Osteocyte (in vitro differentiated cells): ENCODE results near the gene SEMA3B. TPM values are rescaled to one million over a fixed set of nuclear protein-coding genes. Genes with fewer than 3 reads are reported as not detected.
"Not testable (repeated sequence)": the region's sequence is repeated elsewhere in the genome, so short reads cannot be mapped to it uniquely, and the experiment has no call there.

ENCODE experiments used
- DNase-seq: peaks from one replicate; pipeline ENCODE4 v3.0.0; 2021; ENCODE audit warnings: mixed read lengths; ENCODE audit not compliant: unreplicated experiment; ENCODE audit errors: extremely low spot score
- H3K27ac Mint-ChIP-seq: one replicate; pipeline ENCODE4 v1.8.0; 2021; ENCODE audit warnings: mild to moderate bottlenecking, mixed read lengths; ENCODE audit not compliant: unreplicated experiment
- H3K27me3 Mint-ChIP-seq: one replicate; pipeline ENCODE4 v1.8.0; 2021; ENCODE audit warnings: mixed read lengths; ENCODE audit not compliant: unreplicated experiment
- H3K36me3 Mint-ChIP-seq: one replicate; pipeline ENCODE4 v1.8.0; 2021; ENCODE audit warnings: mixed read lengths; ENCODE audit not compliant: unreplicated experiment
- H3K4me1 Mint-ChIP-seq: one replicate; pipeline ENCODE4 v1.8.0; 2021; ENCODE audit warnings: mixed read lengths; ENCODE audit not compliant: unreplicated experiment
- H3K4me3 Mint-ChIP-seq: one replicate; pipeline ENCODE4 v1.8.0; 2021; ENCODE audit warnings: mild to moderate bottlenecking, moderate library complexity, mixed read lengths; ENCODE audit not compliant: unreplicated experiment
- H3K9me3 Mint-ChIP-seq: one replicate; pipeline ENCODE4 v1.8.0; 2021; ENCODE audit warnings: mixed read lengths; ENCODE audit not compliant: unreplicated experiment
- CTCF ChIP-seq: fragments of 200-600 bp; sonication (generic); IDR thresholded peaks from 2 replicates; pipeline ENCODE4 v1.5.0; 2021; ENCODE audit warnings: antibody characterized with exemption, mild to moderate bottlenecking, moderate library complexity
- total RNA-seq: library from RNA; stranded (reverse); gene quantifications from 2 replicates; pipeline ENCODE4 v1.2.1, GENCODE V29; 2021

Gene SEMA3B
- total RNA-seq, 1 donor from 2014 or later, result 8.1 TPM

- Mint-ChIP-seq H3K27ac (peak overlapping the region; percentile 91), H3K4me1 (peaks cover 55% of the 10 kb centered on the region), H3K4me3 (peak overlapping the region; percentile 70), H3K27me3 (no peaks in the 10 kb centered on the region), H3K36me3 (peaks cover 14% of the 10 kb centered on the region), H3K9me3 (no peaks in the 10 kb centered on the region)
- TF ChIP-seq CTCF, result no peak
- no peak for DNase-seq
Observed at GRCh38 chr3:50260942-50261441, 8.0 kb upstream of the SEMA3B start.

- peak overlapping the region; percentile 91 for H3K27ac Mint-ChIP-seq
- peaks cover 12% of the 10 kb centered on the region for H3K36me3 Mint-ChIP-seq
- H3K4me3 Mint-ChIP-seq, result no peak overlapping the region
- peaks cover 58% of the 10 kb centered on the region for H3K4me1 Mint-ChIP-seq
- TF ChIP-seq CTCF, result no peak
- H3K27me3 Mint-ChIP-seq, result no peaks in the 10 kb centered on the region
- no peak for DNase-seq
- H3K9me3 Mint-ChIP-seq, result no peaks in the 10 kb centered on the region
Observed at GRCh38 chr3:50261505-50261904, 7.4 kb upstream of the SEMA3B start.

GRCh38 chr3:50262200-50262599 is 6.7 kb upstream of the SEMA3B start:
- not testable (repeated sequence) for H3K27ac Mint-ChIP-seq

GRCh38 chr3:50262778-50263177 is 6.2 kb upstream of the SEMA3B start:
- Mint-ChIP-seq H3K4me1 (peaks cover 69% of the 10 kb centered on the region), H3K36me3 (peaks cover 3% of the 10 kb centered on the region), H3K4me3 (no peak overlapping the region), H3K27ac (peak overlapping the region; percentile 89), H3K27me3 (no peaks in the 10 kb centered on the region), H3K9me3 (no peaks in the 10 kb centered on the region)
- DNase-seq, result no peak
- no peak for TF ChIP-seq CTCF

More at GRCh38 chr3:50262200-50262599, 6.7 kb upstream of the SEMA3B start:
- H3K4me1 Mint-ChIP-seq, result peaks cover 65% of the 10 kb centered on the region
- H3K4me3 Mint-ChIP-seq, DNase-seq, H3K36me3 Mint-ChIP-seq, H3K9me3 Mint-ChIP-seq, H3K27me3 Mint-ChIP-seq: not testable (repeated sequence)

GRCh38 chr3:50263478-50264382 is 5.2 kb upstream of the SEMA3B start:
- no peaks in the 10 kb centered on the region for H3K9me3 Mint-ChIP-seq
- H3K4me1 Mint-ChIP-seq, result peaks cover 78% of the 10 kb centered on the region
- no peak for TF ChIP-seq CTCF
- H3K27me3 Mint-ChIP-seq, result no peaks in the 10 kb centered on the region
- no peak overlapping the region for H3K4me3 Mint-ChIP-seq
- no peaks in the 10 kb centered on the region for H3K36me3 Mint-ChIP-seq
- DNase-seq, result no peak
- H3K27ac Mint-ChIP-seq, result peak overlapping the region; percentile 89
